ENCODE results near the gene LIPC.

The LIPC gene

GRCh38 chr15:58423205-58423604 lies 8.6 kb upstream of the LIPC start:
- no peaks in the 10 kb centered on the region for H4K20me1 ChIP-seq (ENCODE audit: insufficient read depth, low read length)
- H3K4me3 ChIP-seq (ENCODE audit: low read depth in 1 of 2, low read length in 2 of 2) = no peak overlapping the region
- no peak overlapping the region for H3K4me2 ChIP-seq (ENCODE audit: insufficient read depth, low read length)
- no peaks in the 10 kb centered on the region for H3K27me3 ChIP-seq (ENCODE audit: insufficient read depth, low read length, poor library complexity)
- H3K9me3 ChIP-seq (ENCODE audit: insufficient read depth, low read length, severe bottlenecking) = no peaks in the 10 kb centered on the region
- H2AFZ ChIP-seq (ENCODE audit: low read depth, low read length) = no peak overlapping the region
- ATAC-seq (ENCODE audit: insufficient read depth, low read depth) (no peak), DNase-seq (no peak)
- H3K27ac ChIP-seq (ENCODE audit: low read length) = no peak overlapping the region
- H3K4me1 ChIP-seq (ENCODE audit: insufficient read depth, low read length) = no peaks in the 10 kb centered on the region
- H3K36me3 ChIP-seq (ENCODE audit: insufficient read depth, low read length) = no peaks in the 10 kb centered on the region
- TF ChIP-seq EZH2 (IDR thresholded peaks at IDR 0.05; ENCODE audit: borderline replicate concordance, low read depth, low read length, severe bottlenecking) (no peak), CTCF (IDR thresholded peaks at IDR 0.05; ENCODE audit: borderline replicate concordance, extremely low read depth, low read length, poor library complexity, severe bottlenecking) (no peak)
- H3K79me2 ChIP-seq (ENCODE audit: insufficient read depth, low read length) = no peaks in the 10 kb centered on the region
- no peak overlapping the region for H3K9ac ChIP-seq (ENCODE audit: low read depth, low read length)

- H3K27me3 ChIP-seq (ENCODE audit: insufficient read depth, low read length, poor library complexity) = no peaks in the 10 kb centered on the region
- no peaks in the 10 kb centered on the region for H4K20me1 ChIP-seq (ENCODE audit: insufficient read depth, low read length)
- no peak overlapping the region for H3K27ac ChIP-seq (ENCODE audit: low read length)
- DNase-seq (no peak), ATAC-seq (ENCODE audit: insufficient read depth, low read depth) (no peak)
- no peak for TF ChIP-seq EZH2 (IDR thresholded peaks at IDR 0.05; ENCODE audit: borderline replicate concordance, low read depth, low read length, severe bottlenecking)
- no peak for TF ChIP-seq CTCF (IDR thresholded peaks at IDR 0.05; ENCODE audit: borderline replicate concordance, extremely low read depth, low read length, poor library complexity, severe bottlenecking)
- H3K4me3 ChIP-seq (ENCODE audit: low read depth in 1 of 2, low read length in 2 of 2) = no peak overlapping the region
- no peaks in the 10 kb centered on the region for H3K4me1 ChIP-seq (ENCODE audit: insufficient read depth, low read length)
- no peaks in the 10 kb centered on the region for H3K36me3 ChIP-seq (ENCODE audit: insufficient read depth, low read length)
- no peak overlapping the region for H3K4me2 ChIP-seq (ENCODE audit: insufficient read depth, low read length)
- H3K9me3 ChIP-seq (ENCODE audit: insufficient read depth, low read length, severe bottlenecking) = no peaks in the 10 kb centered on the region
- H3K9ac ChIP-seq (ENCODE audit: low read depth, low read length) = no peak overlapping the region
- no peaks in the 10 kb centered on the region for H3K79me2 ChIP-seq (ENCODE audit: insufficient read depth, low read length)
- H2AFZ ChIP-seq (ENCODE audit: low read depth, low read length) = no peak overlapping the region
Observed at GRCh38 chr15:58423831-58424608, 7.8 kb upstream of the LIPC start.

- Histone ChIP-seq H3K4me1 (ENCODE audit: insufficient read depth, low read length) (no peaks in the 10 kb centered on the region), H3K4me3 (ENCODE audit: low read depth in 1 of 2, low read length in 2 of 2) (no peak overlapping the region), H3K27ac (ENCODE audit: low read length) (no peak overlapping the region), H3K9ac (ENCODE audit: low read depth, low read length) (no peak overlapping the region), H3K27me3 (ENCODE audit: insufficient read depth, low read length, poor library complexity) (no peaks in the 10 kb centered on the region), H3K36me3 (ENCODE audit: insufficient read depth, low read length) (no peaks in the 10 kb centered on the region), H2AFZ (ENCODE audit: low read depth, low read length) (no peak overlapping the region), H3K9me3 (ENCODE audit: insufficient read depth, low read length, severe bottlenecking) (no peaks in the 10 kb centered on the region), H4K20me1 (ENCODE audit: insufficient read depth, low read length) (no peaks in the 10 kb centered on the region), H3K4me2 (ENCODE audit: insufficient read depth, low read length) (no peak overlapping the region), H3K79me2 (ENCODE audit: insufficient read depth, low read length) (no peaks in the 10 kb centered on the region)
- ATAC-seq (ENCODE audit: insufficient read depth, low read depth) (no peak), DNase-seq (no peak)
- TF ChIP-seq EZH2 (IDR thresholded peaks at IDR 0.05; ENCODE audit: borderline replicate concordance, low read depth, low read length, severe bottlenecking) (no peak), CTCF (IDR thresholded peaks at IDR 0.05; ENCODE audit: borderline replicate concordance, extremely low read depth, low read length, poor library complexity, severe bottlenecking) (no peak)
Observed at GRCh38 chr15:58424722-58425121, 7.1 kb upstream of the LIPC start.

All from DND-41 (cell line).